Measurements from ENCODE around the gene TMOD1. TPM values are rescaled to one million over a fixed set of nuclear protein-coding genes. Genes with fewer than 3 reads are reported as not detected.

The TMOD1 gene
- total and polyA plus RNA-seq, 9 of the 15 experiments (the other 6 are each of a cell fraction or from before 2014, with no cell fraction given) = 7.1 to 41.2 (median 14.2) TPM

GRCh38 chr9:97567894-97568202, 66.4 kb downstream of the TMOD1 start (continued):
- TF ChIP-seq NFYB (IDR thresholded peaks at IDR 0.05; ENCODE audit: extremely low read depth, insufficient read length) (no peak), JUND (IDR thresholded peaks at IDR 0.05; ENCODE audit: borderline replicate concordance, low read depth, low read length) (peak; percentile 88), JUND (tag; IDR thresholded peaks at IDR 0.05; ENCODE audit: borderline replicate concordance, low read depth, low read length) (peak; percentile 80; the same call in 2 of the 3 replicates), ZEB2 (IDR thresholded peaks at IDR 0.05) (no peak), TRIM24 (IDR thresholded peaks at IDR 0.05) (no peak), HDAC3 (IDR thresholded peaks at IDR 0.05; ENCODE audit: borderline replicate concordance, partially characterized antibody) (no peak), IRF2 (CRISPR knock-in tag; IDR thresholded peaks at IDR 0.05) (no peak), DACH1 (IDR thresholded peaks at IDR 0.05; ENCODE audit: partially characterized antibody) (peak; percentile 31), EGR1 (conservative IDR thresholded peaks at IDR 0.05) (0 out of 2 replicates have a peak, but pooled peaks have one; percentile 7), SAP30 (IDR thresholded peaks at IDR 0.05; ENCODE audit: borderline replicate concordance, insufficient read depth, low read depth, low read length, poor library complexity, severe bottlenecking) (no peak), RUNX1 (IDR thresholded peaks at IDR 0.05; ENCODE audit: low read depth) (no peak), CREB5 (CRISPR knock-in tag; IDR thresholded peaks at IDR 0.05) (no peak), ZNF589 (CRISPR knock-in tag; IDR thresholded peaks at IDR 0.05; ENCODE audit: low read depth) (no peak), HES1 (IDR thresholded peaks at IDR 0.05; ENCODE audit: low read depth) (no peak), EP300 (IDR thresholded peaks at IDR 0.05; ENCODE audit: low read length) (peak; percentile 60), POLR2A (conservative IDR thresholded peaks at IDR 0.05) (no peak), CTBP1 (IDR thresholded peaks at IDR 0.05; ENCODE audit: borderline replicate concordance) (no peak), GABPA (tag; conservative IDR thresholded peaks at IDR 0.05; ENCODE audit: low read depth) (0 out of 2 replicates have a peak, but pooled peaks have one; percentile 20), BHLHE40 (IDR thresholded peaks at IDR 0.05; ENCODE audit: low read length) (peak; percentile 84), POLR2G (IDR thresholded peaks at IDR 0.05; ENCODE audit: low read depth, low read length) (no peak), NR1H2 (CRISPR knock-in tag; IDR thresholded peaks at IDR 0.05) (no peak), PURB (CRISPR knock-in tag; IDR thresholded peaks at IDR 0.05; ENCODE audit: low read depth) (no peak), FOS (IDR thresholded peaks at IDR 0.05; ENCODE audit: extremely low read depth, insufficient read length) (peak; percentile 14)
- TF ChIP-seq, protein P1, sequence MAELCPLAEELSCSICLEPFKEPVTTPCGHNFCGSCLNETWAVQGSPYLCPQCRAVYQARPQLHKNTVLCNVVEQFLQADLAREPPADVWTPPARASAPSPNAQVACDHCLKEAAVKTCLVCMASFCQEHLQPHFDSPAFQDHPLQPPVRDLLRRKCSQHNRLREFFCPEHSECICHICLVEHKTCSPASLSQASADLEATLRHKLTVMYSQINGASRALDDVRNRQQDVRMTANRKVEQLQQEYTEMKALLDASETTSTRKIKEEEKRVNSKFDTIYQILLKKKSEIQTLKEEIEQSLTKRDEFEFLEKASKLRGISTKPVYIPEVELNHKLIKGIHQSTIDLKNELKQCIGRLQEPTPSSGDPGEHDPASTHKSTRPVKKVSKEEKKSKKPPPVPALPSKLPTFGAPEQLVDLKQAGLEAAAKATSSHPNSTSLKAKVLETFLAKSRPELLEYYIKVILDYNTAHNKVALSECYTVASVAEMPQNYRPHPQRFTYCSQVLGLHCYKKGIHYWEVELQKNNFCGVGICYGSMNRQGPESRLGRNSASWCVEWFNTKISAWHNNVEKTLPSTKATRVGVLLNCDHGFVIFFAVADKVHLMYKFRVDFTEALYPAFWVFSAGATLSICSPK (IDR thresholded peaks at IDR 0.05; ENCODE audit: borderline replicate concordance) = no peak
- TF ChIP-seq, protein P2, sequence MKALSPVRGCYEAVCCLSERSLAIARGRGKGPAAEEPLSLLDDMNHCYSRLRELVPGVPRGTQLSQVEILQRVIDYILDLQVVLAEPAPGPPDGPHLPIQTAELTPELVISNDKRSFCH (CRISPR knock-in tag; IDR thresholded peaks at IDR 0.05) = no peak
- TF ChIP-seq, protein P2 (tag; IDR thresholded peaks at IDR 0.05) = no peak

Data from K562 (cell line).